Left ventricle myocardium inferior (tissue), 1 donor: ENCODE data around the gene ZNF777. TPM values are rescaled to one million over a fixed set of nuclear protein-coding genes. Genes with fewer than 3 reads are reported as not detected.

Source experiments
- DNase-seq: peaks from one replicate; pipeline ENCODE4 v3.0.0-alpha.2; 2020
- H3K27ac ChIP-seq: fragments of 200-600 bp; replicated peaks from 2 replicates; pipeline ENCODE4 v1.8.0; 2021
- H3K27me3 ChIP-seq: fragments of 200-600 bp; 2 replicates; pipeline ENCODE4 v1.8.0; 2021; ENCODE audit warnings: low read depth
- H3K36me3 ChIP-seq: fragments of 200-600 bp; 2 replicates; pipeline ENCODE4 v1.8.0; 2021
- H3K4me1 ChIP-seq: fragments of 200-600 bp; 2 replicates; pipeline ENCODE4 v1.8.0; 2021
- H3K4me3 ChIP-seq: fragments of 200-600 bp; 2 replicates; pipeline ENCODE4 v1.8.0; 2021; ENCODE audit warnings: mild to moderate bottlenecking, moderate library complexity
- H3K9me3 ChIP-seq: fragments of 200-600 bp; replicated peaks from 2 replicates; pipeline ENCODE4 v1.8.0; 2021
- CTCF ChIP-seq: fragments of 200-600 bp; IDR thresholded peaks from 2 replicates; pipeline ENCODE4 v1.8.0; 2021; ENCODE audit warnings: antibody characterized with exemption, mild to moderate bottlenecking, borderline replicate concordance
- intact Hi-C: fragments of 100-400 bp; cut with micrococcal nuclease; formaldehyde crosslinking; loops from one replicate; pipeline ENCODE4 v1.11.0; 2022
- total RNA-seq: library from RNA; stranded (reverse); fragmentation: NEBNext Ultra II Directional; extraction: Animal tissue kit (Norgen Biotek cat#: 25700); gene quantifications from one replicate; pipeline ENCODE4 v1.2.1, GENCODE V29; 2021
- donor health status: DM: no; HTN: yes; CAD: no; lungs with severe emphysema.

ZNF777 gene
- total RNA-seq, 1 donor from 2014 or later: 7.2 TPM

GRCh38 chr7:149385195-149385950 lies 75.5 kb downstream of the ZNF777 start:
- DNase-seq: no peak
- Histone ChIP-seq H3K27ac (no peak overlapping the region), H3K9me3 (peaks cover 10% of the 10 kb centered on the region), H3K27me3 (peaks cover 43% of the 10 kb centered on the region), H3K4me3 (no peak overlapping the region), H3K4me1 (no peaks in the 10 kb centered on the region), H3K36me3 (no peaks in the 10 kb centered on the region)
- TF ChIP-seq CTCF: no peak
- intact Hi-C loops: no loop called here

Other genes with a start within 250 kb of the ZNF777 start
- gene ZNF212, start 221.4 kb downstream of the ZNF777 start, total RNA-seq: 5.4 TPM
- gene ZNF783, start 198.9 kb downstream of the ZNF777 start, total RNA-seq: 4.5 TPM
- gene ZNF746, start 36.7 kb upstream of the ZNF777 start, total RNA-seq: 7.4 TPM